Psoas muscle (tissue), 8 donors: ENCODE data around the gene ADCY9. TPM values are rescaled to one million over a fixed set of nuclear protein-coding genes. Genes with fewer than 3 reads are reported as not detected.

ENCODE experiments used
- ATAC-seq, 4 donors: fragments of 200-7000 bp; cut with Tn5 transposase; one replicate each; pipeline ENCODE4 v1.9.1; 2020; ENCODE audit warnings: moderate library complexity in 3 of 4, mild to moderate bottlenecking in 2 of 4
- DNase-seq, 2 donors: peaks; one replicate each; pipeline ENCODE4 v3.0.0-alpha.2; 2020
- H3K27ac ChIP-seq: fragments of 200-600 bp; one replicate; pipeline ENCODE4 v1.8.0; 2022
- H3K27me3 ChIP-seq, 3 donors: fragments of 200-600 bp in 1 of 3; one replicate each; pipeline versions ENCODE4 v1.6.1 to v1.8.0; 2013 to 2022; ENCODE audit warnings: low read length in 2 of 3, mild to moderate bottlenecking in 2 of 3, moderate library complexity in 1 of 3; ENCODE audit not compliant: insufficient read depth in 3 of 3
- H3K36me3 ChIP-seq, 2 donors: fragments of 200-600 bp in 1 of 2; one replicate each; pipeline versions ENCODE4 v1.6.1 to v1.8.0; 2013 to 2022; ENCODE audit warnings: low read depth in 1 of 2, mild to moderate bottlenecking in 1 of 2, moderate library complexity in 1 of 2; ENCODE audit not compliant: insufficient read depth in 1 of 2
- H3K4me1 ChIP-seq: fragments of 200-600 bp; one replicate; pipeline ENCODE4 v1.8.0; 2022
- H3K4me3 ChIP-seq: fragments of 200-600 bp; one replicate; pipeline ENCODE4 v1.8.0; 2022; ENCODE audit warnings: mild to moderate bottlenecking
- H3K9me3 ChIP-seq: fragments of 200-600 bp; one replicate; pipeline ENCODE4 v1.8.0; 2022
- WGBS, 3 donors: extraction: QIAGEN DNeasy Blood & Tissue Kit; methylation state at CpG; one replicate each; pipeline versions ENCODE4 v1.1.6 to v1.1.7; 2013; 5-methylcytosine and 5-hydroxymethylcytosine counted together
- intact Hi-C, 2 donors: fragments of 100-400 bp; cut with DNase I; formaldehyde crosslinking; loops; one replicate each; pipeline versions ENCODE4 v1.11.0 to v1.14.2; 2022
- polyA plus RNA-seq, 3 donors: library from polyadenylated mRNA; stranded (reverse); fragments of 200-250 nt; gene quantifications; one replicate each; pipeline ENCODE4 v1.2.3, GENCODE V29; 2013
- total RNA-seq, 4 donors: library from RNA; stranded (reverse); fragmentation: NEBNext Ultra II Directional in 2 of 4; extraction: Animal tissue kit (Norgen Biotek cat#: 25700) in 2 of 4; gene quantifications; one replicate each; pipeline versions ENCODE4 v1.2.1 to v1.2.4, GENCODE V29; 2021 to 2023
- TF ChIP-seq, protein P1 (sequence below): fragments of 200-600 bp; IDR thresholded peaks from one replicate; pipeline ENCODE4 v1.8.0; 2022; ENCODE audit warnings: antibody characterized with exemption
- donor health status: healthy with polysubstance abuse.
- donor health status: DM: no; HTN: no; CAD: no; lungs with moderate emphysema.
- donor health status: Bipolar disorder and iron deficiency.
- donor health status: healthy.
- donor health status: DM: yes; HTN: yes; CAD: no.
- donor health status: DM: no; HTN: no; CAD: no.
- donor health status: DM: no; HTN: no; CAD: no.
- donor health status: DM: yes; HTN: yes; CAD: no.

ADCY9 gene
- total and polyA plus RNA-seq, 7 donors: 9.0 to 134 (median 44.9) TPM

DNA sequence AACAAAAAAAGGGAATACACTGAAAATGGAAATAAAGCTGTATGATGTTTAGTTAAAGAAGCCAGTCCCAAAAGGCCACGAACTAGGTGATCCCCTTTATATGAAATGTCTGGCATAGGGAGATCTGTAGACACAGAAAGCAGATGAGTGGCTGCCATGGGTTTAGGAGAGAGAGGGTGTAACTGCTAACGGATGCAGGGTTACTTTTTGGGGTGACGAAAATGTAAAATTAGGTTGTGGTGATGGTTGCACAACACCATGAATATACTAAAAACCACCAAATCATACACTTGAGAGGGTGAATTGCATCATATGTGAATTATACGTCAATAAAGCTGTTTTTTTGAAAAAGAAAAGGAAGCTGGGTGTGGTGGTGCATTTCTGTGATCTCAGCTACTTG is 99.6 kb downstream of the ADCY9 start:
- Histone ChIP-seq H3K27ac (no peak overlapping the region), H3K36me3 (no peaks in the 10 kb centered on the region), H3K27me3 (no peaks in the 10 kb centered on the region), H3K9me3 (no peaks in the 10 kb centered on the region), H3K4me1 (peaks cover 27% of the 10 kb centered on the region), H3K4me3 (no peak overlapping the region)
- intact Hi-C loops: loop anchor here in 1 of 2 donors (5.0 kb wide), 1 partner anchor 36 kb away; no protein-coding TSS in a partner anchor
- TF ChIP-seq, protein P1, sequence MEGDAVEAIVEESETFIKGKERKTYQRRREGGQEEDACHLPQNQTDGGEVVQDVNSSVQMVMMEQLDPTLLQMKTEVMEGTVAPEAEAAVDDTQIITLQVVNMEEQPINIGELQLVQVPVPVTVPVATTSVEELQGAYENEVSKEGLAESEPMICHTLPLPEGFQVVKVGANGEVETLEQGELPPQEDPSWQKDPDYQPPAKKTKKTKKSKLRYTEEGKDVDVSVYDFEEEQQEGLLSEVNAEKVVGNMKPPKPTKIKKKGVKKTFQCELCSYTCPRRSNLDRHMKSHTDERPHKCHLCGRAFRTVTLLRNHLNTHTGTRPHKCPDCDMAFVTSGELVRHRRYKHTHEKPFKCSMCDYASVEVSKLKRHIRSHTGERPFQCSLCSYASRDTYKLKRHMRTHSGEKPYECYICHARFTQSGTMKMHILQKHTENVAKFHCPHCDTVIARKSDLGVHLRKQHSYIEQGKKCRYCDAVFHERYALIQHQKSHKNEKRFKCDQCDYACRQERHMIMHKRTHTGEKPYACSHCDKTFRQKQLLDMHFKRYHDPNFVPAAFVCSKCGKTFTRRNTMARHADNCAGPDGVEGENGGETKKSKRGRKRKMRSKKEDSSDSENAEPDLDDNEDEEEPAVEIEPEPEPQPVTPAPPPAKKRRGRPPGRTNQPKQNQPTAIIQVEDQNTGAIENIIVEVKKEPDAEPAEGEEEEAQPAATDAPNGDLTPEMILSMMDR: no peak
- no peak for DNase-seq
- no peak for ATAC-seq
- WGBS, 3 donors: 68 to 70% (median 70%) methylated on average over 4 of the region's 4 CpGs

DNA sequence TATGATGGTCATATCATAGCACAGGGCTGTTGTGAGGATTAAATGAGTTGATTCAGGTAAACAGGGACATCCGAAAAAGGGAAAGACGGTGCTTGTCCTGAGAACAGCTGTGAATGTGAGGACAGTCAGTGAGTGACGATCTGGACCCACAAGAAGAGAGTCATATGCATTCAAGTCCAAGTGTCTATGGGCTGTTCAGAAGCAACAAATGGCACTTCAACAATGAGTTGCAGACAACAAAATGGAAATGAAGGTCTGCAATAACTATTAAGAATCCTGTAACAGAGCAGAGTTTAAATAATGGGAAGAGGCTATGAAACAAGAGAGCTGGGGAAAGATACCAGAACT is 100.3 kb downstream of the ADCY9 start:
- no peaks in the 10 kb centered on the region for H3K9me3 ChIP-seq
- peaks cover 22% of the 10 kb centered on the region for H3K4me1 ChIP-seq
- TF ChIP-seq, protein P1: no peak
- no peaks in the 10 kb centered on the region for H3K27me3 ChIP-seq
- H3K36me3 ChIP-seq: no peaks in the 10 kb centered on the region
- H3K4me3 ChIP-seq: no peak overlapping the region
- H3K27ac ChIP-seq: no peak overlapping the region
- DNase-seq (no peak), ATAC-seq (peak in 2 of 4 donors; percentile 20 to 42)
- 20 to 75% (median 43%) methylated on average over 3 of the region's 3 CpGs for WGBS, 3 donors
- intact Hi-C loops: loop anchor here in 1 of 2 donors (5.0 kb wide), 1 partner anchor 36 kb away; no protein-coding TSS in a partner anchor

DNA sequence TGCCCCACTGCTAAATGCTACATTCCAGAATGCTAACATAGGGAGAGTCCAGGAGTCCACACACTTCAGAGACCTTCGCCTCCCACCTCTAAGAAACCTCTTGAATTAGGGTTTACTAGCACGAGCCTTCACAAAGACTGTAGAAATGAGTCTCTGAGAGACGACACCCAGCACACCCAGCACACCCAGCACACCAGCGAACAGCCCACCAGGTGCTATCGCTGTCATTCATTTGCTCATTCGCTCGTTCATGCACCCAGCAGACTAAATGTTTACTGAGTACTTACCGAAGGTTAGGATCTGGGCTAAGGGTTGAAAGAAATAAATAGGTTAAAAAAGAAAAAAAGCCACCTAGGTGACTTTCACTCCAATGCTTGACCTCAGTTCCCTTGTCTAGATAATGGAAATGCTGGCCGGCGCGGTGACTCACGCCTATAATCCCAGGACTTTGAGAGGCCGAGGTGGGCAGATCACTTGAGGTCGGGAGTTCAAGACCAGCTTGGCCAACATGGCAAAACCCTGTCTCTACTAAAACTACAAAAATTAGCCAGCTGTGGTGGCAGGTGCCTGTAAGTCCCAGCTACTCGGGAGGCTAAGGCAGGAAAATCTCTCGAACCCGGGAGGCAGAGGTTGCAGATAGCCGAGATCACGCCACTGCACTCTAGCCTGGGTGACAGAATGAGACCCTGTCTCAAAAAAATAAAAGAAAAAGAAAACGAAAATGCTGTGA is 100.8 kb downstream of the ADCY9 start:
- Histone ChIP-seq H3K27ac (no peak overlapping the region), H3K9me3 (no peaks in the 10 kb centered on the region), H3K4me3 (no peak overlapping the region), H3K4me1 (peaks cover 20% of the 10 kb centered on the region), H3K36me3 (no peaks in the 10 kb centered on the region), H3K27me3 (no peaks in the 10 kb centered on the region)
- intact Hi-C loops: loop anchor here in 1 of 2 donors (5.0 kb wide), 1 partner anchor 37 kb away; no protein-coding TSS in a partner anchor
- no peak for ATAC-seq
- WGBS, 3 donors: 85 to 94% (median 88%) methylated on average over 19 to 20 of the region's 20 CpGs
- TF ChIP-seq, protein P1: no peak
- DNase-seq: no peak

DNA sequence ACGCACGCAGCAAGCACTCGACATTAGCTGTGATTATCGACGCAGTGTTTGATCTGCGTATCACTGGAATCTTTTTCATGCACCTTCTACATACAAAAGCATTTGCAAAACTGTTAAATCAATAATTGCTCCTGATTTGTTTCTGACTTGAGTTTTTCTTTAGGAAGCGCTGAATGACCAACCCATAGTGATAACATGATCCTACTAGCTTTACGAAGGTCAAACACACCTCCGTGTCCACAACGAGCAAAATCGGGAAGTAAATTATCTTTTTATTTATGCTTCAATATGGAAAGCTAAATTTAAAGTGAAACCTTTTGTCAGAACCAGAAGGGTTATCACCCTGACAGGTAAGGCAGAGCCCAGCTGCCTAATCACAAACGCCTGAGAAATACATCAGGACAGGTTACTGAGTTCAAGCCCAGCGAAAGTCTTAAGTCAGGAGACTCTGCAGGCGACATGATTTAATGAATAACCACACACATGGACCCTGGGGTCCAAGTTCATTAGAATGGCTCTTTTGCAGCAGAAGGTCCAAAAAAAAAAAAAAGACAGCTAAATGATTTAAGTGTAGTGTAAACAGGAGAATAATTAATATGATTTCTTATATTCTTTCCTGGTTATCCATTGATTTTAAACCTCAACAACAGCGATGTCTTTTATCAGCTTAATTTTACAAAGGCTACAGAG is 104.2 kb downstream of the ADCY9 start:
- intact Hi-C loops: no loop called here
- ATAC-seq: no peak

More for the DNA sequence above, 104.2 kb downstream of the ADCY9 start:
- H3K9me3 ChIP-seq: no peaks in the 10 kb centered on the region
- H3K27ac ChIP-seq: no peak overlapping the region
- no peak for DNase-seq
- H3K36me3 ChIP-seq: no peaks in the 10 kb centered on the region
- TF ChIP-seq, protein P1: no peak
- H3K4me3 ChIP-seq: no peak overlapping the region
- no peaks in the 10 kb centered on the region for H3K27me3 ChIP-seq
- H3K4me1 ChIP-seq: peaks cover 5% of the 10 kb centered on the region
- 92 to 95% (median 92%) methylated on average over 15 of the region's 15 CpGs for WGBS, 3 donors
